HG02798 (cell line): ENCODE data around the gene DCAF11.

ENCODE experiments used
- ATAC-seq: cut with Tn5 transposase; IDR thresholded peaks from one replicate; pipeline ENCODE4 v1.9.1; 2021; ENCODE audit warnings: mild to moderate bottlenecking; ENCODE audit not compliant: unreplicated experiment, poor library complexity

DCAF11 gene

GRCh38 chr14:24114532-24115421 lies at the start of gene DCAF11, which contains the start of gene NRL:
TSS of gene DCAF11 (plus strand) at chr14:24114777. CDS start at chr14:24115595, 818 bp downstream.
TSS of gene NRL (minus strand) at chr14:24114949. CDS start at chr14:24082848, 32,101 bp downstream.
- peak; percentile 84 for ATAC-seq

DNA sequence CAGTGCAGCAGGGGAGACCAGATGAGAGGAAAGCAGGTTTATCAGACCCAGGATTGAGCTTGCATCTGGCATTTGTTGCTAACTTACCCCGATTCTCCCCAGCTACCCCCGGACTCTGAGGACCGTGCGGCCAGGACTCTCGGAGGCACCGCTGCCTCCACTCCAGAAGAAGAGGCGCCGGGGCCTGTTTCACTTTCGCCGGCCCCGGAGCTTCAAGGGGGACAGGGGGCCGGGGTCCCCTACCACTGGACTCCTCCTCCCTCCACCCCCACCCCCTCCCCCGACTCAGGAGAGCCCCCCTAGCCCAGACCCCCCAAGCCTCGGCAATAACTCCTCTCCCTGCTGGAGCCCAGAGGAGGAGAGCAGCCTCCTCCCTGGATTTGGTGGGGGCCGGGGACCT lies 49.7 kb upstream of the DCAF11 start:
- ATAC-seq, result no peak

- ATAC-seq, result no peak
Observed at GRCh38 chr14:24065408-24065807, 49.2 kb upstream of the DCAF11 start.

GRCh38 chr14:24066496-24067132 lies 48.0 kb upstream of the DCAF11 start:
- ATAC-seq, result no peak

- ATAC-seq, result no peak
Observed at GRCh38 chr14:24067133-24068082, 47.2 kb upstream of the DCAF11 start.

- ATAC-seq, result no peak
Observed at GRCh38 chr14:24068711-24069410, 45.7 kb upstream of the DCAF11 start.

GRCh38 chr14:24069411-24069735 lies 45.2 kb upstream of the DCAF11 start:
- no peak for ATAC-seq

DNA sequence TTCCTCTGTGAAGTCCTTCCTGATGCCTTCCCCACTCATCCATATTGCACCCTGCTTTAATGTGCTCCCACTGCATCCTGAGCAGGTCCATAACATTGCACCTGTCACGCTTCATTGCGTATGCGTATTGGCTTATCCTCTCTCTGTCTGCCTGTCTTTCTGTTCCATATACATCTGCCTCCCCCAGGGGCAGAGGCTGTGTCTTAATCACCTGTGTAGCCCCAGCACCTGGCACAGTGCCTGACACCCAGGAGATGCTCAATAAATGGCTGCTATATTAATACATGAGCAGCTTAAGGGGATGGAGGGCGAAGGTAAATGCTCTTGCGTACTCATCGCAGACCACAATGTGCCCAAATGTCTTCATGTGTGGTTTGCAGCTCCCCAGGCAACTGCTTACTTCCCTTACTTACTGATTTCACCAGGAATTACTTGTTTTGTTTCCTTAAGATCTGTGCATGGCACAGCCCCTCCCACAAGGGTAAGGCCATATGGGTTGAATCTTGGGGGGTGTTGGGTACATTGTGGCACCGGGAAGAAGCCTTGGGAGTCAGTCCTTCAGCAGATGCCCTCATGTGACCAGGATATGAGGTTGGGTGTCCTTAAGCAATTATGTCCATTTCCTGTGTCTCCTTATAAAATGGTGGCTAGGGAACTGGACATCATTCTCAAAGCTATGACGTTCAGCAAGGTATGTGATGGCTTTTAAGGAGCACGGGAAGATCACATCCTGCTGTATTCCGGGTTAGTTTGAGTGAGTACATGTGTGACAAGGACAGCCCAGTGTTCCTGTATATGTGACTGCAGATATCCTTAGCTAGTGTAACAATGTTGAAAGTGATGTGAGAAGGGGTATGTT lies 44.1 kb upstream of the DCAF11 start:
- no peak for ATAC-seq

- ATAC-seq, result no peak
Observed at GRCh38 chr14:24071144-24071697, 43.4 kb upstream of the DCAF11 start, which contains the start of gene CPNE6. TSS of gene CPNE6 (plus strand) at chr14:24071562. CDS start at chr14:24072937, 1,375 bp downstream.

- ATAC-seq, result no peak
Observed at GRCh38 chr14:24071836-24072430, 42.6 kb upstream of the DCAF11 start.

GRCh38 chr14:24072436-24072835 lies 42.1 kb upstream of the DCAF11 start:
- no peak for ATAC-seq

- ATAC-seq, result no peak
Observed at GRCh38 chr14:24072881-24073877, 41.4 kb upstream of the DCAF11 start.

DNA sequence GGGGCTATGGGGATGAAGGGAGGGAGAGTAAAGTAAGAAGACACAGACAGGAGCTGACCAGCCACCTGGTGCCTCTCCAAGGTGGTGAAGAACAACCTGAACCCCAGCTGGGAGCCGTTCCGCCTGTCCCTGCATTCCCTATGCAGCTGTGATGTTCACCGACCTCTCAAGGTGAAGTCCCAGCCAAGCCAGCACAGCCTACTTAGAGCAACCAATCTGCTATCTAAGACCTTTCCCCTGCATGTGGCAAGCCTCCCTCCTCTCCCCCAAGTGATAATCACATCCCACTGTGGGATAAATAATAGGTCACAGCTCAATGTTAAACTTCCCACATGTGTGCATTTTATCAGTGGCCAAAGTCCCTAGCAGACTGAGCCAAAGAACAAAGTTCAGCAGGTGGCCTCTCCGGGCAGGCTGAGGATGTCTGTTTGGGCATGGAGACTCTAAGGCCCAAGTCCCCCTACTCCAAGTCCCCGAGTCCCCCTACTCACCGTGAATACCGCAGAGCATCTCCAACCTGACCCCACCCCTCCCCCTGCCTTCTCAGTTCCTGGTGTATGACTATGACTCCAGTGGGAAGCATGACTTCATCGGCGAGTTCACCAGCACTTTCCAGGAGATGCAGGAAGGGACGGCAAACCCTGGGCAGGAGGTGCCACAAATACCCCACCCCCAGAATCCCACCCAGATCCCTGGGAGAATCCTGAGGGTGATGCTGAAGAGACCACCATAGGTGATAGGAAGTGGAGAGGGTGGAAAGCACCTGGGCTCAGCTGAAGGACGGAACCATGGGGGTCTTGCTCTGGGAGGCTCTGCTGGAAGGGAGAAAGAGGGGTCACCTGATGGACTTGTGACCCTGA lies 39.7 kb upstream of the DCAF11 start:
- ATAC-seq, result no peak

GRCh38 chr14:24075485-24076301 lies 38.9 kb upstream of the DCAF11 start:
- ATAC-seq, result no peak

- ATAC-seq, result no peak
Observed at GRCh38 chr14:24076302-24076601, 38.3 kb upstream of the DCAF11 start.

DNA sequence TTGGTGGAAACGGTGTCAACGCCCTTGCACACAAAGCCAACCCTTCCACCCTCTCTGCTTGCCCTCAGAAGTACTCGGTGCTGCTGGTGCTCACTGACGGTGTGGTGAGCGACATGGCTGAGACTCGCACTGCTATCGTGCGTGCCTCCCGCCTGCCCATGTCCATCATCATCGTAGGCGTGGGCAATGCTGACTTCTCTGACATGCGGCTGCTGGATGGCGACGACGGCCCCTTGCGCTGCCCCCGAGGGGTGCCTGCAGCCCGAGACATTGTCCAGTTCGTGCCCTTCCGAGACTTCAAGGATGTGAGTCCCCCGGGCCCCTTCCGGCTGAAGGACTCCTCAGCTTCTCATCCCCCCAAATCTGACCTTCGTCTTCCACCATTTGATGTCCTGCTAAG lies 37.5 kb upstream of the DCAF11 start:
- ATAC-seq, result no peak
